Neuron (in vitro differentiated cells): Measurements from ENCODE around the gene TLR9.
"Not testable (repeated sequence)": the region's sequence is repeated elsewhere in the genome, so short reads cannot be mapped to it uniquely, and the experiment has no call there.

Source experiments
- H2AFZ ChIP-seq: one replicate; pipeline ENCODE4 v1.6.1; 2013; ENCODE audit warnings: low read depth, mild to moderate bottlenecking, inconsistent platforms, low read length, moderate library complexity
- H3K27me3 ChIP-seq: one replicate; pipeline ENCODE4 v1.6.1; 2013; ENCODE audit warnings: low read length; ENCODE audit not compliant: insufficient read depth
- H3K36me3 ChIP-seq: one replicate; pipeline ENCODE4 v1.6.1; 2013; ENCODE audit warnings: low read length; ENCODE audit not compliant: insufficient read depth
- H3K4me1 ChIP-seq: one replicate; pipeline ENCODE4 v1.6.1; 2013; ENCODE audit warnings: low read length; ENCODE audit not compliant: insufficient read depth
- H3K4me3 ChIP-seq: 2 replicates; pipeline ENCODE4 v1.5.1; 2013; ENCODE audit warnings: mild to moderate bottlenecking, low read length, moderate library complexity
- H3K9me3 ChIP-seq: one replicate; pipeline ENCODE4 v1.6.1; 2013; ENCODE audit warnings: low read length

Gene TLR9

DNA sequence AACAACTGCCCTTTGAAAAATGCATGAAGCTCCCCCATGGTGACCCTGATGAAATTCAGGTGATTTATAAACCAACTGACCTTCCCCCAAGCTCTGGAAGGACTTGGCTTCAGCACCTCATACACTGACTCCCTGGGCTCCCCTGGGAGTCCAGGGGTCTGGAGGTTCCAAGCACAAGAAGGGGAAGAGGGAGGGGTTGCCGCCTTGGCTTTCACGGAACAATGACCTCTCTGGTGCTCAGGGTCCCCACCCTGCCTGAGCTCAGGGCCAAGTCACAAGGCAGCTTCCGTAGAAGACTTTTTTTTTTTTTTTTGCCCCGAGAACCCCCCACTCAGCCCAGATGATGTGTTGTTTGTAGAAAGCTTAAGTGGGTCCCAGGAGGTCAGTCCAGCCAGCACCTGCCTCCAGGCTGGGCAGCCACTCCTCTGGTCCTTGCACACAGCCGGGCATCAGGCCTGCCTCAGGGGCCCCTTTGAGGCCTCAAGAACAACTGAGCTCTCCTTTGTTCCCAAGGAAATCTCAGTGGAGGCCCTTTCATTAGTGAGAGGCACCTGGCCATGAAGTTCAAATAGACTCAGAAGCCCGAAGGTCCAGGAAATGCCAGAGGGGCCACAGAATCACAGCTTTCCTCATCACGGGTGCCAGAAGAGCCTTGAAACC lies 41.5 kb downstream of the TLR9 start:
- Histone ChIP-seq H3K4me3 (no peak overlapping the region), H3K27me3 (peaks cover 3% of the 10 kb centered on the region), H3K9me3 (no peaks in the 10 kb centered on the region), H3K36me3 (no peaks in the 10 kb centered on the region), H2AFZ (no peak overlapping the region), H3K4me1 (no peaks in the 10 kb centered on the region)

DNA sequence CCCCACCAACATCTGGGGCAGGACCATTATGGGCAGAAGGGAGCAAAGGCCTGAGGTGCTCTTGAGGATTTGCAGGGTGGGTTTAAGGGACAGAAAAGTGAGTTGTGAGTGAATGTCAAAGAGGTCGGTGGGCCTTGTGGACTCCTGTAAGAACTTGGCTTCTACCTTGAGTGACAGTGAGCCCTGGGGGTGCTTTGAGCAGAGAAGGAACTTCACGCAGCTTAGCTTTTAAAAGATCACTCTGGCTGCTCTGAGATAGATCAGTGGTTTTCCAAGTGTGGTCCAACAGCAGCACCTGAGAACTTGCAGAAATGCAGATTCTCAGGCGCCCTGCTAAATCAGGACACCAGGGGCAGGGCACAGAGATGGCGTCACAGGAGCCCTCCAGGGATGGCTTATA lies 42.8 kb downstream of the TLR9 start:
- H3K36me3 ChIP-seq = no peaks in the 10 kb centered on the region

DNA sequence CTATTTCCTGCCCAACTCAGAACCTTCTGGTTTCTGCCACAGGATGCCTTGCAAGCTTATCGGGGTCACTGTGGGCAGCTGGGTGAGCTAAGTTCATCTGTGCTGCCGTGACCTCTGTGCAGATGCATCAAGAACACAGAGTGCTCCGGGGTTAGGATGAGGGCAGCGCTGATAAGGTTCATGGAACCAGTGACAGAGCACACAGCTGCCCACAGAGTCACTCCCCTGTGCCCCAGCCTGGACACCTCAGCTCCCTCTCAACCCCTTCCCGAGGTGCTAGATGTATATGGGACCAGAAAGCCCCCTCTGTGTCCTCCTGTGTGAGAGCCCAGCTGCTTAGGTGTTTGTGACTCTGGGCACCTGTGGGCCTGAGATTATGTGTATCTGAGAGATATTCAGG lies 43.2 kb downstream of the TLR9 start:
- no peaks in the 10 kb centered on the region for H3K36me3 ChIP-seq
- no peaks in the 10 kb centered on the region for H3K9me3 ChIP-seq
- no peak overlapping the region for H2AFZ ChIP-seq
- H3K4me1 ChIP-seq = no peaks in the 10 kb centered on the region
- H3K27me3 ChIP-seq = peaks cover 5% of the 10 kb centered on the region
- no peak overlapping the region for H3K4me3 ChIP-seq

More for the DNA sequence above, 42.8 kb downstream of the TLR9 start:
- no peaks in the 10 kb centered on the region for H3K4me1 ChIP-seq
- H2AFZ ChIP-seq = no peak overlapping the region
- peaks cover 4% of the 10 kb centered on the region for H3K27me3 ChIP-seq
- H3K9me3 ChIP-seq = no peaks in the 10 kb centered on the region
- H3K4me3 ChIP-seq = no peak overlapping the region

DNA sequence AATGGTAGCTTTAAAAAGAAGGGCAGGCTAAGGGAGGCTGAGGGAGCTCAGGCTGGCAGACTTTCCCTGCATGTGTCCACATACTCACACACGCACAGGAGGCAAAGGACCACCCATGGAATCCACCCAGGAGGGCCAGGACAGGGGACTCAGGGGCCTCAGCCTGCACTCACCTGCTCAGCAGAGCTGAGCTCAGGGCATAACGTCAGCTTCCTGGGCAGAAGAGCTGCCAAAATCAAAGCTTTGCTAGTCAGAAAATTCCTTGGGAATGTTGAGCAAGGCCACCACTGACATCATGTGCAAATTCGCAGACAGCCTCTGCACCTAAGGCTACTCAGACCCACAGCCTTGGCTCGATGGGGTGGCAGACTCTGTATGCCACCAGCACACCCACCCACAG lies 43.9 kb downstream of the TLR9 start:
- H3K4me3 ChIP-seq = no peak overlapping the region
- no peak overlapping the region for H2AFZ ChIP-seq
- H3K36me3 ChIP-seq = no peaks in the 10 kb centered on the region
- peaks cover 5% of the 10 kb centered on the region for H3K27me3 ChIP-seq
- no peaks in the 10 kb centered on the region for H3K9me3 ChIP-seq
- no peaks in the 10 kb centered on the region for H3K4me1 ChIP-seq

DNA sequence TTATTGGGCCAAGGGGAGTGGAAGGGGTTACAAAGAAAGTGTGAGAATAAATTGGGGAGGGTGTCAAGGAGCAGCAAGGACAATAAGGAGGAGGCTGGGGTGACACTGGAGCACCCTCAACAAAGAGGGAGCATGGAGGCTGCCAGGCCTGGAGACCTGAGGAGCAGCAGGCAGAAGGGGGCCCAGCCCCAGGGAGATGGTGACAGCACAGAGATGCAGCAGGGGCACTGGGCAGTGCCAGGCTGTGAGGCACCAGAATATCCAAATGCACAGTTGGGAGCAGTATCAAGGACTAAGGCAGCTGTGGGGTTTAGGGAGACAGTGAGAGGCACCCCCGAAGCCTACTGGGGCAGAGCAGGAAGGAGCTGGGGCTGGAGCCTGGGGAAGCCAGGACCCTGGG lies 46.9 kb downstream of the TLR9 start:
- Histone ChIP-seq H2AFZ (no peak overlapping the region), H3K4me3 (no peak overlapping the region), H3K9me3 (no peaks in the 10 kb centered on the region), H3K4me1 (no peaks in the 10 kb centered on the region), H3K27me3 (peaks cover 2% of the 10 kb centered on the region), H3K36me3 (no peaks in the 10 kb centered on the region)

DNA sequence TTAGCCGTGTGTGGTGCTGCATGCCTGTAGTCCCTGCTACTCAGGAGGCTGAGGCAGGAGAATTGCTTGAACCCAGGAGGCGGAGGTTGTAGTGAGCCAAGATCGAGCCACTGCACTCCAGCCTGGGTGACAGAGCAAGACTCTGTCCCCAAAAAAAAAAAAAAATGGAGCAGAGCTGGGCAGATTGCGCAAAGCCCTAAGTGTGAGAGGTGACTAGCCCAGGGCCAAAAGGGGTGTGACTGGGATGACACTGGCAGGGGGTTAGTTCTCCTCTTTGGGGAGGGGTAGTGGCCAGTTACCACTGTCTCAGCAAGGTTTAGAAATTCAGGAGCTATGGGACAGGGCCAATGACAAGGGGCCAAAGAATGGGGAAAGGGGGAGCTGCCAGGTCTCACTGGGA lies 47.3 kb downstream of the TLR9 start:
- H3K36me3 ChIP-seq, H2AFZ ChIP-seq, H3K27me3 ChIP-seq, H3K4me1 ChIP-seq, H3K9me3 ChIP-seq, H3K4me3 ChIP-seq: not testable (repeated sequence)

DNA sequence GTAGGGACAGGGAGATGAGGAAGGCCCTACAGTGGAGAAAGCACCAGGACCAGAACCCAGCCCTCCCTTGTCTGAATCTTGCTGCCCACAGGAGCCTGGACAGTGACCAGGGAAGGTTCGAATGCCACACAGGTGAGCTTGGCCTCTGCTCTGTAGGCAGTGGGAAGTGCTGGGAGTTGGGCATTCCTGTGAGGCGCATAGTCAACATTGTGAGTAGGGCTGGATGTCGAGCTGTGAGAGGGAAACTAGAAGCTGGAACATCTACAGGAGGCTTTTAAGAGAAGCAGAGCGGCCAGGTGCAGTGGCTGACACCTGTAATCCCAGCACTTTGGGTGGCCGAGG lies 47.8 kb downstream of the TLR9 start:
- Histone ChIP-seq H3K27me3 (peaks cover 2% of the 10 kb centered on the region), H2AFZ (no peak overlapping the region), H3K9me3 (no peaks in the 10 kb centered on the region), H3K36me3 (no peaks in the 10 kb centered on the region), H3K4me3 (no peak overlapping the region), H3K4me1 (no peaks in the 10 kb centered on the region)

DNA sequence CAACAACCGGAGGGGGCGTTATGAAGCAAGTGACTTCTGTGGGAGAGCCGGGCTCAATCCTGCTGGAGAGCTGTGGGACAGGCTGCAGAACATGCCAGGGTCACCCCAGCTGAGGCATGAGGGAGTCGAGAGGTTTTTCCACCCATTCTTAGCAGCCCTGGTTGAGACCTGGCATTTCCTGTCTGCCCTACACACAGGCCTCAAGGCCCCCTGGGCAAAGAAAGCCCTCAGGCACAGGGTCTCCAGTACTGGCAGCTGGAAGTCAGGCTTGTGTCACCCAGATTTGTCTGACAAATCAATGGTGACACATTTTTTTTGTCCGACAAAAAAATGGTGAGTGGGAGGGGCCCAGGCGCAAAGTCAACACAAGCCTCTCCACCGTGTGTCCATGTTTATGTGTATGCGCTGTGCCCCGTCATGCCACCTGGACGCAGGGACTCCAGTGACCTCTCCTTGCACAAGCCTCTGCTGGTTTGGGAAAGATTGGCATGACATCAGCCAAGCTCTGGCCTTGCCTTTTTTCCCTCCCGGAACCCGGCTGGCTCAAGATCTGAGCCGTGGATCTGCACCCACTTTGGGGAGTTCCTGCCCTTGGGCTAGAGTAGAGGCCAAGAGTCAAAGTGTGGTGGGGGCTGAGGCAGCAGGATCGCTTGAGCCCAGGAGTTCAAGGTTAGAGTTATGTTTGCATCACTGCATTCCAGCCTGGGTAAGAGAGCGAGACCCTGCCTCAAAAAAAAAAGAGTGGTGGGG lies 48.3 kb downstream of the TLR9 start:
- H3K4me3 ChIP-seq = no peak overlapping the region
- H3K4me1 ChIP-seq = no peaks in the 10 kb centered on the region
- no peaks in the 10 kb centered on the region for H3K9me3 ChIP-seq
- H3K36me3 ChIP-seq = no peaks in the 10 kb centered on the region
- H2AFZ ChIP-seq = no peak overlapping the region
- H3K27me3 ChIP-seq = peaks cover 4% of the 10 kb centered on the region

DNA sequence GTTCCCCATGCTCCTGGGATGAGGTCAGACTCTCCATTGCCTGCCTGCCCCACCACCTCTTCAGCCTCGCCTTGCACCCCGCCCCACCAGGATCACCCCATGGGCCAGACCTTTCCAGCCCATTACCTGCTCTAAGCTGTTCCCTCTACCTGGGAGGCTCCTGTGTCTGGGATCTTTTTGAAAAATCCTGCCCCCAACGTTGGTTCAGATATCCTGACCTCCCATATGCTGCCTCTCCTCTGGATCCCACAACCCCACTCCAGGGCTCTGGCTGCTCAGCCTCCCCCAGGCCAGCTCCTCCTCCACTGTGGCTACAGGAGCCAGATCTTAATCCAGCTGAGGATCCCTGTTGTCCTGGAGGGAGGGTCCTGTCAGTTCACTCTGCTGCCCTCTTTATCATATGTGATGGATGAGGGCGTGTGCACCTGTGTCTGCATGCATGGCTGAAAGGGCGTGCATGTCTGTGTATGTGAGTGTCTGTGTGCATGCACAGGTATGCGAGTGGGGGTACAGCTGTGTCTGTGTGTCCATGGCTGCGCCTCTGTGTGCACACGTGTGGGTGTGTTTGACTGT lies 49.2 kb downstream of the TLR9 start:
- H3K36me3 ChIP-seq = no peaks in the 10 kb centered on the region
- H3K9me3 ChIP-seq = no peaks in the 10 kb centered on the region
- H3K4me1 ChIP-seq = no peaks in the 10 kb centered on the region
- no peak overlapping the region for H2AFZ ChIP-seq
- peaks cover 13% of the 10 kb centered on the region for H3K27me3 ChIP-seq
- no peak overlapping the region for H3K4me3 ChIP-seq

DNA sequence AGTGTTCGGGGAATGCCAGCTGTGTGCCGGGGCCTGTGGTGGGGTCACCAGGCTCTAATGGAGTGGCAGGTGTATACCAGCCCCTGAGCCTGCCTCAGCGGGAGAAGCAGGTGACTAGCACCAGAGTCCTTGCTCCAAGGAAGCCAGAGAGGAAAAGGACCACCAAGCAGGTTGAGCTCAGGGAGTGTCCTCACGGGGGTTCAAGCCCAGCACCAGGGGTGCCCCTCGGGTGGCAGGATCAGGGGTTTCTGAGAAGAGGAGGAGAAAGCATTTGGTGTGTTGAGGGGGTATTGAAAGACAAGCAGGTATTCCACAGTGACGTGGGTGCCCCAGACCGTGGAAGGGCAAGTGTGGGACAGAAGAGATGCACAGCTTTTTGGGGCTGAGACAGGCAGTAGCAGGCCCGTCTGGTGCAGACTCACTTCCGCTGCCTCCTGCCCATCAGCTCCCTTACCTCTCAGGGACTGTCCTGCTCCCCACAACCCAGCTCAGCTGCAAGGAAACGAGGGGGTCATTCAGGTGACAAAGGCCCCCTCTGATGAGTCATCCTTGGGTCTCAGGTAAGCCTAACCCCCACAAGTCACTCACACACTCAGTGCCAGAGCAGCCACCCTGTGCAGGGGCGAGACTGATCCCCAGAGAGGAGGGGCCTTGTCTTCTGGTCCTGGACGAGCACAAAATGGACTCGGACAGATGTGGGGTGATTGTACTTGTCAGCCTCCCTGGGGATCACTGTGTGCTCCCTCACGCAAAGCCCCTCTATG lies 49.8 kb downstream of the TLR9 start:
- no peaks in the 10 kb centered on the region for H3K36me3 ChIP-seq
- H3K4me1 ChIP-seq = no peaks in the 10 kb centered on the region
- H3K4me3 ChIP-seq = no peak overlapping the region
- no peaks in the 10 kb centered on the region for H3K9me3 ChIP-seq
- H3K27me3 ChIP-seq = peaks cover 18% of the 10 kb centered on the region
- no peak overlapping the region for H2AFZ ChIP-seq

DNA sequence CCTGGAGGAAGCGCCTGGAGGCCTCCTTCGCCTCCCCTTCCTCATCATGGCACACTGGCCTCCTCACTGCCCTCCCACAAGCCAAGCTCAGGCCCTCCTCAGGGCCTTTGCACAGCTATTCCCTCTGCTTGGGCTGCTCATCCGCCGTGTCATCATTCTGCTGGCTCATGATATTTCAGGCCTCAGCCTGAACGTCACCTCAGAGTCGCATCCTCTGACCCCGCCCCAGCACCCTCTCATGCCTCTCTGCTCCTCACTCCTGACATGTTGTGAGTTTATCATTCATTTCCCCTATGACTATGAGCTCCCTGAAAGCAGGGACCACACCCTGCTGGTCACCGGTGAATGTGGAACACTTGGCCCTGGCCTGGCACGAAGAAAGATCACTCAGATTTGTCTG lies 50.5 kb downstream of the TLR9 start:
- H3K4me1 ChIP-seq = no peaks in the 10 kb centered on the region
- no peaks in the 10 kb centered on the region for H3K36me3 ChIP-seq
- H2AFZ ChIP-seq = no peak overlapping the region
- H3K4me3 ChIP-seq = no peak overlapping the region
- H3K9me3 ChIP-seq = no peaks in the 10 kb centered on the region
- H3K27me3 ChIP-seq = peaks cover 18% of the 10 kb centered on the region

DNA sequence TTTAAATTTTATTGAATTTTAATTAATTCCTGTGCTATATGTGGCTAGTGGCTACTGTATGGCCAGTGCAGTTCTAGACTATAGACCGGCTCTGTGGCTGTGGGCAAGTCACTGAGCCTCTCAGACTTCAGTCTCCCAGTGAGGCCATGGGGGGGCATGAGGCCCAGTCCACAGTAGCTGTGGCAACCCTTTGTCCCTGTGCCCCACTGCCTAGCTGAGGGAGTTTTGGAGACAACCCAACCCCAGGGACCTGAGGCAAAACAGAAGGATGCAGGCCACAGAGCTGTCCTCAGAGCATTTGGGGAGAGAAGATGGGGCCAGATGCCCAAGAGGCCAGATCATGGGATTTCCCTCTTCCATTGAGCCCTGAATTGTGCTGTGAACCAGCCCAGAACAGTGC lies 52.3 kb downstream of the TLR9 start:
- Histone ChIP-seq H3K4me1 (no peaks in the 10 kb centered on the region), H3K36me3 (no peaks in the 10 kb centered on the region), H3K9me3 (no peaks in the 10 kb centered on the region), H3K4me3 (no peak overlapping the region), H3K27me3 (peaks cover 18% of the 10 kb centered on the region), H2AFZ (no peak overlapping the region)

DNA sequence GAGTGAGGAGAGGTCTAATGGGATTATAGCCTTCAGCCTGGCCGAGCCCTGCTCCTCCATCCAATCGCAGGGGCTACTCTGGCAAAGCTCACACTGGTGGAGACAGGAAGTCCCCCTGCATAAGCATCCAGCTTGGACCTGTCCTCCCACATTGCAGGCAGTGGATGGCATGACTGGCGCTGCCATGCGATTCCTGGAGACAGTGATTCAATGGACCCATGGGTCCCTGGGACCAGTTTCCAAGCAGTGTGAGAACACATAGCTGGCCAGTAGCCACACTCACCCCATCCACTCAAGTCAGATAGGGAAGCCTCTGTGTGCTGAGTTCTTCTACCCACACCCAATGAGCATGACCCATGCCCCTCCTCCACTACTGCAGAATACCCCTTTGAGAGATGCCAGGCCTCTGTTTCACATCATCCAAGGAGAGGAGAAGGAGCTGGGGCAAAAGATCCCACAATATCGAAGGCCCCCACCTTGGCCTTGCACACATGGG lies 53.1 kb downstream of the TLR9 start:
- Histone ChIP-seq H3K9me3 (no peaks in the 10 kb centered on the region), H3K4me1 (no peaks in the 10 kb centered on the region), H3K4me3 (no peak overlapping the region), H2AFZ (no peak overlapping the region), H3K27me3 (peaks cover 16% of the 10 kb centered on the region), H3K36me3 (no peaks in the 10 kb centered on the region)
